OCI-LY7 (cell line): ENCODE data around the gene ABHD18.

Source experiments
- CTCF ChIP-seq: fragments of 200-600 bp; sonication (generic); conservative IDR thresholded peaks from 2 replicates; pipeline ENCODE4 v1.5.1; 2014; ENCODE audit warnings: mild to moderate bottlenecking, antibody characterized with exemption, low read length, moderate library complexity, mixed read lengths
- EZH2phosphoT487 ChIP-seq: fragments of 200-600 bp; sonication (generic); IDR thresholded peaks from 2 replicates; pipeline ENCODE4 v1.6.1; 2018; ENCODE audit warnings: low read depth, borderline replicate concordance, mild to moderate bottlenecking, mixed run types, antibody characterized with exemption, low read length, moderate library complexity, mixed read lengths

- TF ChIP-seq CTCF (no peak), EZH2phosphoT487 (no peak)
Measured at GRCh38 chr4:127995776-127996175, 30.6 kb downstream of the ABHD18 start.
